GM19351 (cell line): ENCODE measurements around the gene ABI3BP.
"Not testable (repeated sequence)": the region's sequence is repeated elsewhere in the genome, so short reads cannot be mapped to it uniquely, and the experiment has no call there.

Source experiments
- ATAC-seq: cut with Tn5 transposase; IDR thresholded peaks from one replicate; pipeline ENCODE4 v1.9.1; 2021; ENCODE audit warnings: mild to moderate bottlenecking, moderate library complexity; ENCODE audit not compliant: unreplicated experiment

The ABI3BP gene

DNA sequence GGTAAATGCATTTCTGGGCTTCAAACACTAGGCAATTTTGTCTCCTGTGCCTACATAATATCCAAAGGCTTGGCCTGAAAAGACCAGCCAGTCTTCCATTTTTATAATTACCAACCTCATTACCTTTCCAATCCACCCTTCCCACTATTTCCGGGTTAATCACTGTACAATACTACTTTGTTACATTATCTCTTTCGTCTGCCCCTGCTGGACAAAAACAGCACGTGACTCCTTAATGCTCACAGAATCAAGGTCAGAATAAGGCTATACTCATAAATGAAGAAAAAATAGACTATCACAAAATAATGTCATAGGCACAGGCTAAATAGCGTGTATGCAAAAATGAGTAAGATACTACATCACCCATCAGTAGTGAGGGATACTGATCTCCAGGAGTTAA, 40.1 kb downstream of the ABI3BP start:
- ATAC-seq: no peak

GRCh38 chr3:100947119-100947518, 46.1 kb downstream of the ABI3BP start:
- ATAC-seq: no peak

DNA sequence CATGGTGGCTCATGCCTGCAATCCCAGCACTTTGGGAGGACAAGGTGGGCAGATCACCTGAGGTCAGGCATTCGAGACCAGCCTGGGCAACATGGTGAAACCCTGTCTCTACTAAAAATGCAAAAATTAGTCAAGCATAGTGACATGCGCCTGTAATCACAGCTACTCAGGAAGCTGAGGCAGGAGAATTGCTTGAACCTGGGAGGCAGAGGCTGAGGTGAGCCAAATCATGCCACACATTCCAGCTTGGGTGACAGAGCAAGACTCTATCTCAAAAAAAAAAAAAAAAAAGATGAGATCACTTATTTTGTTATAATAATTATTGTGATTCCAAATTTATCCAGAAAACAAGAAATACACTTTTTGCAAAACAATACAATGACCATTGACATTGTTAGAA, 47.1 kb downstream of the ABI3BP start:
- not testable (repeated sequence) for ATAC-seq

GRCh38 chr3:100941451-100941850, 51.8 kb downstream of the ABI3BP start:
- ATAC-seq: no peak

GRCh38 chr3:100941041-100941440, 52.2 kb downstream of the ABI3BP start:
- ATAC-seq: no peak

DNA sequence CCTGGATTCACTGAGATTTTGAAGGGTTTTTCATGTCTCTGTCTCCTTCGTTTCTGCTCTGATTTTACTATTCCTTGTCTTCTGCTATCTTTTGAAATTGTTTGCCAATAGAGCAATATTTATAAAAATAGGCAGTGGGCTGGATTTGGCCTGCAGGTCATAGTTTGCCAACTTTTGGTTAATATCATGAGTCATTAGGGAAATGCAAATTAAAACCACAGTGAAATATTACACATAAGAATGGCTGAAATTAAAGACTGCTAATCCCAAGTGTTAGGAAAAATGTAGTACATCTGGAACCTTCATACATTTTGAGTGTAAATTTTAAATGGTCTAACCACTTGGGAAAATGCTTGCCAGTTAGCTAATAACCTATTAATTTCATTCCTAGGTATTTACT, 56.3 kb downstream of the ABI3BP start:
- no peak for ATAC-seq

DNA sequence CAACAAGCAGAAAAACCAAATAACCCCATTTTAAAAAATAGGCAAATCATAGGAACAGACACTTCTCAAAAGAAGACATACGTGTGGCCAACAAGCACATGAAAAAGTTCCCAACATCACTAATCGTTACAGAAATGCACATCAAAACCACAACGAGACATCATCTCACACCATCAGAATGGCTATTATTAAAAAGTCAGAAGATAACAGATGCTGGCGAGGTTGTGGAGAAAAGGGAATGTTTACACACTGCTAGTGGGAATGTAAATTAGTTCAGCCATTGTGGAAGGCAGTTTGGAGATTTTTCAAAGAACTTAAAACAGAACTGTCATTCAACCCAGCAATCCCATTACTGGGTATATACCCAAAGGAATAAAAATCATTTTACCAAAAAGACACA, 60.7 kb downstream of the ABI3BP start:
- no peak for ATAC-seq

- ATAC-seq: no peak
These were observed 64.4 kb downstream of the ABI3BP start for GRCh38 chr3:100928638-100929428.

- ATAC-seq: no peak
These were observed 65.4 kb downstream of the ABI3BP start for GRCh38 chr3:100927775-100928174.

GRCh38 chr3:100915706-100916495, 77.3 kb downstream of the ABI3BP start:
- no peak for ATAC-seq

- ATAC-seq: no peak
These were observed 79.2 kb downstream of the ABI3BP start for GRCh38 chr3:100913870-100914648.

GRCh38 chr3:100912976-100913545, 80.2 kb downstream of the ABI3BP start:
- ATAC-seq: no peak

DNA sequence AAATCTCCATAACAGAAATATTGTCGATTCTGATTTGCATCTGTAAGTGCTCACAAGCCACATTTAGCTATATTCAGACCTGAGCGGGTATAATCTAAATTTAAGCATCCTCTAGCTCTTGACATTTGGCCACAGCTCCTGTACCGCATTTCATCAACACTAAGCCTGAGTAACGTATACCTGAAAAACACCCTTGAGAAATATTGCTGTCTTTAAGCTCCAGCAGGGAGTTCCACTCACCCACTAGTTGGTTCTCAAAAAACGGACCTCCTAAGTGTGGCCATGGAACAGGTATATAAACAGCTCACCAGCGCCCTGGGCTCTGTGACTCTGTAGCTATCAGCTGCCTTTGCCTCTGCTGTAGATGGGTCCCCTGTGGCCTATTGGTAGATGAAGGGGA, 80.7 kb downstream of the ABI3BP start:
- no peak for ATAC-seq

- ATAC-seq: no peak
These were observed 81.3 kb downstream of the ABI3BP start for GRCh38 chr3:100911956-100912355.

GRCh38 chr3:100910986-100911385, 82.2 kb downstream of the ABI3BP start:
- no peak for ATAC-seq

DNA sequence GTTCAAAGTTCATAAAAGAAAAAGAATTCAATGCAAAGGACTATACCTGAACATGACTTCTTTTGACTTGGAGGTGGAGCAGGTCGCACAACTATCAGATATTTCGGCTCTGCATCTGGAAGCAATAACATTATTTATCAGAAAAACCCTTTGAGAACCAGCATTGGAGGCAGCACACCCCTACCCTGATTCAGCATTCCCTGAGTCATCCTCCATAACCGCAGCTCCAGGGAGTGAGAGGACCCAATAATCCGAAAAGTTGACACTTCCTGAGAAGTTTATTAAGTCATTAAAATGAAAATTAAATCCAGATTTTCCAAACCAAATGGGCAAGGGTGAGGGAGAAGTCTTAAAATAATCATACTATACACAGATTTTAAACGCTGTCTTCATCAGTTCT, 90.6 kb downstream of the ABI3BP start:
- ATAC-seq: no peak

DNA sequence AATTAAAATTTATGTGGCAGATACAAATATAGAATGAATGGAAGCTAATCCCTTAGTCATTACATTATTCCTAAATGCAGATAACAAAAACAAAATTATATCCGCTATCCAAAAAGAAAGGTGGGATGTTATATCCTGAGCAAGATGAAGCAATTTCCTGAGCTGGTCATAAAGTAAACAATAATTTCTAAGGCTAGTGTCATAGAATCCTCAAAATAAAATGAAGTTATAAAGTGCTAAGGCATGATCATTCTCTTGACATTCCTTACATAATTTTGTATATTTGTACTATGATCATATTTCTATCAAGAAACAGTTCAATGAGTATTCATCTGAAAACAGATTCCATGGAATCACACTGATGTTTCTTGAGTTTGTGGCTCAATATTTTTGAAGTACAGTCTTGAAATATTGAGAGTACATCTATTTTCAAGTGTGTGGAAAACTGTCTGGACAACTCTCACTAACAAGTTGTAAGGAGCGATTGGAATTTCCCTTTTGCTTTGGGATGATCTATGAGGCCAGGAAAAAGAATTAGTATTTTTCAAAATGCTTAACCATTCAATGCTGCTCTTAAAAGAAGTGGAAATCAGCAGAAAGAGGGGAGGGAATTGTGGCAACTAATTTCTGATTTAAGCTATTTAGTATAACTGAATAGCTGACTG, 92.4 kb downstream of the ABI3BP start:
- ATAC-seq: no peak

GRCh38 chr3:100899440-100900091, 93.7 kb downstream of the ABI3BP start:
- peak; percentile 84 for ATAC-seq

- ATAC-seq: no peak
These were observed 94.5 kb downstream of the ABI3BP start for GRCh38 chr3:100898681-100899080.

GRCh38 chr3:100896994-100897393, 96.2 kb downstream of the ABI3BP start:
- ATAC-seq: no peak
